Measurements from ENCODE around the gene FAXDC2. TPM values are rescaled to one million over a fixed set of nuclear protein-coding genes. Genes with fewer than 3 reads are reported as not detected.
"Not testable (repeated sequence)": the region's sequence is repeated elsewhere in the genome, so short reads cannot be mapped to it uniquely, and the experiment has no call there.

The FAXDC2 gene
- total RNA-seq, 1 donor from 2014 or later: 4.2 TPM

GRCh38 chr5:154830596-154830995, 19.8 kb downstream of the FAXDC2 start:
- no peak for DNase-seq (ENCODE audit: low read depth)

GRCh38 chr5:154830219-154830595, 20.2 kb downstream of the FAXDC2 start:
- DNase-seq (ENCODE audit: low read depth): no peak

- peak; percentile 64 for DNase-seq (ENCODE audit: low read depth)
Measured at GRCh38 chr5:154829589-154830218, 20.7 kb downstream of the FAXDC2 start.

DNA sequence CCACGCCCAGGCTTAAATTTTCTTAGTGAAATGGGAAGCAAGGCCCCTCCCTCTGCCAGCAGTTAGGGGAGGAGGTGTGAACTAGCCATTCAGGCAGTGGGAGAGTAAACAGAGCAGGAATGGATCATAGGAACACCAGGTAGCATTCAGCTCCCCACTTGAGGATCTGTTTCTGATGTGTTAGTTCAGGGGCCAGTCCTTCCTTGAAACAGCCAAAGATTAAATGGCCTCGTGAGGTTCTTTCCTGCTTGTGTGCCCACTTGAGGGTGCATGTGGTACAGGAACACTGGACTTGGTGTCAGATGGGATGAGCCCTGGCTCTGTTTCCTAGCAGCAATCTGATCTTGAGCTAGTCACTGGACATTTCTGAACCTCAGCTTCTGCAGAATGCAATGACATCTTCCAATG, 21.2 kb downstream of the FAXDC2 start:
- DNase-seq (ENCODE audit: low read depth): peak; percentile 11

GRCh38 chr5:154824070-154824469, 26.3 kb downstream of the FAXDC2 start:
- no peak for DNase-seq (ENCODE audit: low read depth)

DNA sequence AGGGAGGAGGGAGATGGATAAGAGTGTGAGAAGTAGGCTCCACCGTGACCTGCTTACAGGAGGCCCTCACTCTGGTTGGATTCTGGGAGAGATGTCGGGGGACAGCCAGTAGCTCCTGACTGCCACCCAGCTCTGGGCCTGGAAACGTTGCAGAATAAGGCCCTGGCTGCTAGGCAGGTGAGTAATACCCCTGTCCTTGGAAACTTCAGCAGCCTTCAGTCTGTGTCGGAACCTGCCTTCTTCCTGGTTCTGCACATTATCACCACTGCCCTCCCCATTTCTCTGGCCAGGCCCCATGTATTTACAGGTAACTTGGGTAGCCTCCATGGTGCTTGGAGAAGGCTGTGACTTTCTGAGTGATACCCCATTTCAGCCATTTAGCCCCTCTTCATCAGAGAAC, 26.8 kb downstream of the FAXDC2 start:
- DNase-seq (ENCODE audit: low read depth): no peak

- not testable (repeated sequence) for DNase-seq (ENCODE audit: low read depth)
Measured at GRCh38 chr5:154822896-154823295, 27.5 kb downstream of the FAXDC2 start.

DNA sequence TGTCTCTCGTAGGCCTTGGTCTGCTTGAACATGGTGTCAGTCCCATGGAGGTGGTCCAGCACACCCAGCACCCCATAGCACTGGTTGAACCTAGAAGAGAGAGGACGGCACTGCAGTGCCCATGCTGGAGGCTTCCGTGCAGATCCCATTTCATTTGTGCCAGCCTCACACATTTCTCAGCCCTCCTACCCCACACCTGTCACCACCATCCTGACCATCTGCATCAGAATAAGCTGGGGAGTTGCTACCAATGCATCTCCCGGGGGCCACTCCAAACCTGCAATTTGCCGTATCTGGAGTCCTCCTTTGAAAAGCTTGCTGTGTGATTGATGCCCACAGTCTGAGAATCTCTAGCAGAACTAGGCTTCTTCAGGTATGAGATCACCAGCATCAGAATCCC, 30.0 kb downstream of the FAXDC2 start:
- DNase-seq (ENCODE audit: low read depth): no peak

GRCh38 chr5:154819546-154819945, 30.9 kb downstream of the FAXDC2 start:
- DNase-seq (ENCODE audit: low read depth): no peak

GRCh38 chr5:154818471-154819116, 31.8 kb downstream of the FAXDC2 start:
- DNase-seq (ENCODE audit: low read depth): no peak

GRCh38 chr5:154817815-154818214, 32.6 kb downstream of the FAXDC2 start:
- DNase-seq (ENCODE audit: low read depth): no peak

GRCh38 chr5:154816891-154817492, 33.4 kb downstream of the FAXDC2 start:
- DNase-seq (ENCODE audit: low read depth): no peak

- DNase-seq (ENCODE audit: low read depth): no peak
Measured at GRCh38 chr5:154815684-154816247, 34.6 kb downstream of the FAXDC2 start.

GRCh38 chr5:154815025-154815424, 35.4 kb downstream of the FAXDC2 start:
- DNase-seq (ENCODE audit: low read depth): no peak

GRCh38 chr5:154813736-154814135, 36.7 kb downstream of the FAXDC2 start:
- no peak for DNase-seq (ENCODE audit: low read depth)

- DNase-seq (ENCODE audit: low read depth): no peak
Measured at GRCh38 chr5:154813158-154813557, 37.2 kb downstream of the FAXDC2 start.

GRCh38 chr5:154811653-154812465, 38.5 kb downstream of the FAXDC2 start:
- peak; percentile 64 for DNase-seq (ENCODE audit: low read depth)

DNA sequence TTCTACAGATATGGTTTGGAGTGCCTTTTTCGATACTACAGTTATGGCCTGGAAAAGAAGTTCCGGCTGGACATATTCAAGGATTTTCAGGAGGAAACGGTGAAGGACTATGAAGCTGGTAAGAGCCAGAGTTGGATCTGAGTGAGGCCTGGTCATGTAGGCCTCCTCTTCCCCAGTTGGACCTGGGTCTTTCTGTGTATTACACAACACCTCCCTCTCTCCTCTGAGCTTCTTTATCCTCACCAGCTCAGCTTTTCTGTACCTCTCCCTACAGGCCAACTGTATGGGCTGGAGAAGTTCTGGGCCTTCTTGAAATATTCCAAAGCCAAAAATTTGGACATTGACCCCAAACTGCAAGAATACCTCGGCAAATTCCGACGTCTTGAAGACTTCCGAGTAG, 39.2 kb downstream of the FAXDC2 start:
- no peak for DNase-seq (ENCODE audit: low read depth)

DNA sequence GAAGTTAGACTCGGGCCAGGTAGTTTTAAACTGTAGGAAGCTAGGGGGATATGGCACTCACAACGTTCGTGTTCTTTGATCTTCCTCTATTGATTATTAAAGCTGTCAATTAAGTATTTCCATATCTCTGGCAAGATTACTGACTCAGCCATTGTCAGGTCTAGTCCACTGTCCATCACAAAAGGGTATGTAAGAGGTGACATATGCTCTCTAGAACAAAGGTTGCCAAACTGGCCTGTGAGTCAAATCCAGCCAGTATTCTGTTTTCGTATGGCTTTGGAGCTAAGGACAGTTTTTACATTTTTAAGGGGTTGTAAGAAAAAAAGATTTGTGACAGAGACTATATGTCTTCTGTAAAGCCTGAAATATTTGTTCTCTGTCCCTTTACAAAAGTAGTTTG, 44.2 kb downstream of the FAXDC2 start:
- DNase-seq (ENCODE audit: low read depth): no peak

DNA sequence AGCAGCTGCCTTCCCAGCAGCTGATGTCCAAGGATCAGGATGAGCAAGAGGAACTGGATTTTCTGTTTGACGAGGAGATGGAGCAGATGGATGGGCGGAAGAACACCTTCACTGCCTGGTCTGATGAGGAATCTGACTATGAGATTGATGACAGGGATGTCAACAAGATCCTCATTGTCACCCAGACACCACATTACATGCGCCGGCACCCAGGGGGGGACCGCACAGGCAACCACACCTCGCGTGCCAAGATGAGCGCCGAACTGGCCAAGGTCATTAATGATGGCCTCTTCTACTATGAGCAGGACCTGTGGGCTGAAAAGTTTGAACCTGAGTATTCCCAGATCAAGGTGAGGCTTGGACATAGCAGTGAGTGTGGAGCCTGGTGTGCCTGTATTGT, 48.4 kb downstream of the FAXDC2 start:
- DNase-seq (ENCODE audit: low read depth): no peak

DNA sequence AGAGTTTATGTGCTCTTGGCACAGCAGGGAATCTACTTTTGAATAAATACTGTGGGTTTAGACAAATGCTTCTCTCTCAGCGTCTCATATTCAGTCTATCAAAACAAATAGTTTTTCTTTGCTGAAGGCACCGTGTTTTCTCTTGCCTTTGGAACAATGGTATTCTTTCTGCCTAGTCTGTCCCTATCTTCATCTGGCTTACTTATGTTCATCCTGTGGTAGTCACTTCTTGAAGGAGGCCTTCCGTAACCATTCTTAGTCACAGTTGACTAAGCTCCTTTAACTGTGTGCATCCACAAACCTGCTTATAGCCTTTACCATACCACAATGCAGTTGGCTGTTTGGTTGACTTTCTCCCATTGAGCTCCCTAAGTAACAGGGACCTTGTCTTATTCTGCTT, 49.3 kb downstream of the FAXDC2 start:
- DNase-seq (ENCODE audit: low read depth): no peak

DNA sequence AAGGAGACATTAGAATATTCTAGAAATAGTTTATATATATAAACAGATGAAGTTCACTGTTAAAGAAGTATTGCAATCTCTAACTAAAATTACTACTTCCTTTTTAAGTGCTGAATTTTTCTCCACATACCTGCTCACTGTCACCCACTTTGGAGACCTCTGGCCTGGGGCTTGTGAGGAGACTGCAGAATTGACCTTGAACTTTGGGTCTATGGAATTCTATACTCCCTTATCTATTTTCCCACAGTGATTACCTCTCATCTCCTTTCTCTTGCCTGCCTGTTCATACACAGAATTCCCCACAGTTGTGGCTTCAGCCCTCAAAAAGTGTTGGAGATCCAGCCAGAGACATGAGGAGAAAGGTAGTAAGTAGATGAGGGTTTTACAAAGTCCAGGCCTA, 49.8 kb downstream of the FAXDC2 start:
- DNase-seq (ENCODE audit: low read depth): no peak
